Activated T-helper 1 cell treated with anti-CD3 and anti-CD28 coated beads, Interleukin-2, amount 50 U/mL, for 16 hours (primary cell): ENCODE data around the gene CIDEA.

Source experiments
- DNase-seq, 2 donors: peaks; one replicate each; pipeline ENCODE4 v3.0.0-alpha.2; 2020; ENCODE audit warnings: low read depth in 1 of 2, low spot score in 1 of 2

Gene CIDEA

DNA sequence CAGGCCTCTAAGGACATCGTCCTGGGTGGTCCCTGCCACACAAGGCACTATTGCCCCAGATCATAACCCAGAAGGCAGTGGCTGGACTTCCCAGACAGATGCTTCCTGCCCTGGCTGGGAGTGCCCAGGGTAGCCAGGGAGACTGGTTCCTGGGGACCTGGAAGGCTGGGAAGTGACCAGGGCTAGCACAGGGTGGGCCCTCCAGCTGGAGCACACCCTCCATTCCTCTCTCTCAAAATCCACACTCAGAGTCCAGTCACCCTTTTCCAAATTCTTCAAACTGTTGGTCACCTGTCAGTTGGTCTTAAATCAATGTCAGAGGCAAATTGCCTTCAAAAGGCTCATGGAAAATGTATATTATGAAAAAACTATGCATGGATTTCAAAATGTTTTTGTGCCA is 42.3 kb downstream of the CIDEA start:
- DNase-seq, result no peak

DNA sequence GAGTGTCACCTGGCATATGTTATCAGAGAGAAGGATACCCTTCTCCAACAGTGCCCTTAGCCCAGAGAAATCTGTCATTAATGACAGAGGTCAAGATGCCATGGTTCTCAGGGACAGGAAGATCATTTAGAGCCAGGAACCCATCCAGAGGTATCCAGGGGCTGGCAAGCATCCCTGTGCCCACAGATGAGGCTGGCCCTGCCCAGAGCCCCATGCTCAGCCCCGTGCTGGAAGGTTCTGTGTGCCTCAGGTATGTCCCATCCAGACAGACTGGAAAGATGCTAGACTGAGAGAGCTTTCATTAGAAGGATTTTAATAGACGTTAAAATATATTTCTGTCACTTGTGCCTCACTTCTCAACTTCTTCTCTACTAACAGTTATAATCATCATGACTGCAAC is 45.7 kb downstream of the CIDEA start:
- DNase-seq, result no peak

DNA sequence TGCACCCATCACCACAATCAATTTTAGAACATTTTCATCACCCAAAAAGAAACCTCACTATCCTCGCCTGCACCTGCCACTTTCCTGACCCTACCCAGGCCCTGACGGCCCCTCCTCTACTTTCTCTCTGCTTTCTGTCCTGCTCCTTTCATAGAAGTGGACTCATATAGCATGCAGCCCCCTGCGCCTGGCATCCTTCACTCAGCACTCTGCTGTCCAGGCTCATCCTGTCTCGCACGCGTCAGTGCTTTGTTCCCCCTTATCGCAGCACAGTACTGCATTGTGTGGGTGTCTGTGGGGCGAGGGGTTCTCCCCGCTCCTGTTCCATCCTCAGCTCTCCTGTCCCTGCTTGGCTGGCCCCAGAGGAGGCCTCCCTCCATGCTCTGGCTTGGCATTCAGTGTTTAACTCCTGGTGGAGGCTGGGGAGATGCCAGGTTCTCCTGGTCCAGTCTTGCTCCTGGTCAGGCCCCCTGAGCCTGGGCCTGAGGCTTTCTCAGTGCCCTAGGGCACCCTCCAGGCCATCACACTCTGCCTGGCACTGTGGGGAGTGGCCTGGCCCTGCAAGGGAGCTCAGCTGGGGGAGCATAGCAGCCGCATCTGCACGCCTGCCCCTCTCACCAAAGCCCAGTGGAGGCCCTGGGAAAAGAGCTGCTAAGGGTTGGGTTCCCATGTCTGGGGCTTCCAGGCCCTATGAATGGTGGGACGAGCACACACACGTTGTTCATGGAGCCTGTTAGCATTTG is 47.3 kb downstream of the CIDEA start:
- no peak for DNase-seq

DNA sequence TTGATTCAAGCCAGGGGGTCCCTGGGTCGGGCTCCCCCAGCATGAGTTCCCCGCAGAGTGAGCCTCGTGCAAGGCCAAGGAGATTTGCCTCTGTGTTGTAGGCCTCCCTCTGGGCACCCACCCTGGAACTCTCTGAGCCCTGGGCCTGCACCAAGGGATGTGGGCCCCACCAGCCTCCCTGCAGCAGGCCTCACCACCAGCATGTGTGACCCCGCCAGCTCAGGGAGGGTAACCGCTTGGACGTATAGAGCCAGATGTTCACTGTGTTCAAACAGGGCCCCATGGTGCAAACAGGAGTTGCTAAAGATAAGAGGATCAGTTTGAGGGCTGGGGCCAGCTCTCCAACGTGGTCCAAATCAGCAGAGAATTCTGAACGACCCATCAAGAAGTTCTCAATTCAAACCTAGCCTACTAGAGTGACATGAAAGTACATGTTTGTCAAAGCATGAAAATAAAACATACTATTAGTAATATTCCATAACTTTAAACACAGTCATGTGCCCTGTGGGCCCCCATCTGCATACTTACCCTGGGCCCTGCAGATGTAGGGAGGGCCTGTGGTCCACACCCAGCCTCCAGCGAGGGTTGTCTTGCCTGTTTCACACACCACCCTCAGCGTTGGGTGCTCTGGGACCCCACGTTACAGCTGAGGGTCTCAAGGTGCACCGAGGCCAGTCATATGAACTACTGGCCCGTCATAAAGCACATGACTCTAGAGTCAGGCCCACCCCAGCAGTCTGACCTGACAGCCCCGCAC is 48.4 kb downstream of the CIDEA start:
- DNase-seq, result no peak

DNA sequence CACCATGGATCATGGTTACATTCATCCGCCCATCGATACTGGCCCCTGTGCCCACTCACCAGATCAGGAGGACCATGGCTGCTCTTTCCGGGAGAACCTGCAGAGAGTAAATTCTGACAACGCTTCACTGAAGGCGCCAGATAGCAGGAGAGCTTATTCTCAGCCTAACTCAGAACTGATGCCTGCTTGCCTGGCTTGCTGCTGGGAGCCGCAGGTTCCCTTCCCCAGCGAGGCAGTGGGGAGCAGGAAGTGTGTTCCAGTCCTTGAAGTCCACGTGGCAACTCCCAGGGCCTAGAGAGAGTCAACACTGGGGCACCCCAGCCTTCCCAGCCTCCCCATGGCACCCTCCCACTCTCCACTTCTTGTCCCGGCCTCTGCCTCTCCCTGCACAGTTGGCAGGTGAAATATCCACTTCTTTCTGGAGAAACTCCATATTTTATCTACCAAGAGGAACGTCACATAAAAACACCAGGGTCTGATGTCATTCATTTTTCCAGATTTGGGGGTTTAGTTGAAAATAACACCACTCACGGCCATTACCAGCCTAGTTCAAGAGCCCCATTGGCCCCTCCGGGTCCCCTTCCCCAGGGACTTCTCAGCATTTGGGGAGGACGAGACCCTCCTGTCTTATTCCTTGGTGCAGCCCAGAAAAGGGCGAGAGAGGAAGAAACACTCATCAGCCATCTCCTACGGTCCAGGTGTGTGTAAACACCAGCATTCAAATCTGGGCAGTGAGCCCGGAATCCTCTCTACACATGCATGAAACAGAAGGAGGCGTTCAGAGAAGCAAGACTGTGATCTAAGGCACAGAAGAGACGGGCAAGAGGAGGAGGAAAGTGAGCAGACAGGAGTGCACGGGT is 50.4 kb downstream of the CIDEA start:
- DNase-seq, result no peak

DNA sequence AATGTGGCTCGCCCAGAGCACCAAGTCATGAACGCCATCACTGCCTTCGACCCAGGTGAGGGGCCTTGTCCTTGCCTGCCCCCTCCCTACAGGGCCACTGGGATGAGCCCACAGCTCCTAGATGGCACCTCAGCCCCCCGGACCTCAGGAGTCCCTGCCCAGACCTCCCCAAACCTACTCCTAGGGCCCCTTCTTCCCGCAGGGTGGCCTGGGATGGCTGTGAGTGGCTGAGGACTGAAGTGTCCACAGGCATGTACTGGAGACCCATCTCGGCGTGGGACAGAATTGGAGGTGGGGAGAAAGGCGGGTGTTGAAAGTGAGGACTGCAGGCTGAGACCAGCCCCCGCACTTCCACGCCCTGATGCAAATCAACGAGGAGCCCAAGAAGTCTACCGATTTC is 51.0 kb downstream of the CIDEA start:
- no peak for DNase-seq

DNA sequence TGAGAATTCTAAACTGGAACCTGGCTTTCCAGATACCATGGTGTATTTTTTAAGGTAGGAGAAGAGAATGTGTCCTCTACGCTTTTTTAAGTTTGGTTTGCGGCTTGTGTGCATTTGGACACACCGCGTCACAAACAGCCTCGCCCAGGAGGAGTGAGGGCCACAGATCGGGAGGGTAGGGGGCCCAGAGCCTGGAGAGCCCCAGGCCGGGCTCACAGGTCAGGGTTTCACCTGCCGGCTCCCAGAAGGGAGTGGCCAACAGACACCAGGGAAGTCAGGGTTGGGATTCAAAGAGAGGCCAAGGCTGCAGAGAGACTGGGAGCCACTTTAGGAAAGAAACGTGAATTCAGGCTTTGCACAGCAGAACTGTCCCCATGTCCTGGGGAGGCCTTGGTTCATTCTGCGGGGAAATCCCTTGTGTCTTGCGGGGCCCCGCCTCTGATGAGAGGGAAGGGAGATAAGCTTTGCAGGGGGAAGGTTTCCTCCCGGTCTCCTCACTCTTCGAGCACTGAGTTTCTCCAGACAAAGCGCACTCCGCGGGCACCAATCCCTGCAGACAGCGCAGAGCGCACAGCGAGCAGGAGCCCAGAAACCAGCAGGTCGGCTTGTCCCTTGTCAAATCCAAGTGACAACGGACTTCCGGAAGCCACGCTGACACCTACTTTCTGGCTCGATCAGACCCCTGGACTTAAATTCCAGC is 51.9 kb downstream of the CIDEA start:
- no peak for DNase-seq

DNA sequence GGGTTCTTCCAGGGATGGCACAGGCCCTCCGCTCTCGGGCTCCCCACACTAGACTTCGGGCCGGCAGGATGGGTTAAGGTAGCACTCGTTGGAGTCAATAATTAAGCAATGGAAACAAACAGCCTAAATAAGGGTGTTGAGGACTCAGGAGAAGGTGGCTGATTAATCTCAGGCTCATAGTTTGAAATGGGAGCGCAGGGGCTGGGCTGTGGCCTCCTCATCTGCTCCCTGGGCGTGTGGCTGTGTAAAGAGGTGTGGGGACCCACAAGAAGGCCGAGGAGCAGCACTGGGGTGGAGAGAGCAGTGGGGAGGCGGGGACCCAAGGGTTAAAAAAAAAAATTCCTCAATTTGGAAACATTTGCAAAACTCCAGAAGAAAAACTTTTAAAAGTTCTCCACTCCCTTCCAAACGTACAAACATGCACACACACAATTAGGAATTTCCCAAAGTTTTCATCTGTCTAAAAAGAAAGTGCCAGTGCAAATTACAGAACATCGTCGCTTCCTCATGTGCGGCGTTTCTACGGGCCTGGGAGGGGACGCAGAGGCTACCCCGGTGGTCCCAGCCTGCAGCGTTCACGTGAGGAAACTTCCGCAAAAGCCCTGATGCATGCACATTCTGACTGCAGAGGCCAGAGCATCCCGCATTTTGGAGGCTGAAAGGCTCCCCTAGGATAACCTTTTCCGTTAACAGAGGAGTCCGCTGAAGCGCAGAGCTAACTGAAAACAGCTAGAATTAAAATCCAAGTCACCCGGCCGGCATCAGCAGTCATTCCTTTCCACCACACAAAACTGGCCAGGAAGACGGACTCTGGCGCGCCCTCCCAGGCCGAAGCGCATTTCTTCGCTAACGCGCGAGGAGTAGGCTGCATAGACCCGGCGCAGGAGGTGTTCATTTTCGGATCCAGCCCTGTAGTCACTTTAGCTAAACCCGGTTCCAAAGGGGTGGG is 52.9 kb downstream of the CIDEA start:
- DNase-seq, result no peak

DNA sequence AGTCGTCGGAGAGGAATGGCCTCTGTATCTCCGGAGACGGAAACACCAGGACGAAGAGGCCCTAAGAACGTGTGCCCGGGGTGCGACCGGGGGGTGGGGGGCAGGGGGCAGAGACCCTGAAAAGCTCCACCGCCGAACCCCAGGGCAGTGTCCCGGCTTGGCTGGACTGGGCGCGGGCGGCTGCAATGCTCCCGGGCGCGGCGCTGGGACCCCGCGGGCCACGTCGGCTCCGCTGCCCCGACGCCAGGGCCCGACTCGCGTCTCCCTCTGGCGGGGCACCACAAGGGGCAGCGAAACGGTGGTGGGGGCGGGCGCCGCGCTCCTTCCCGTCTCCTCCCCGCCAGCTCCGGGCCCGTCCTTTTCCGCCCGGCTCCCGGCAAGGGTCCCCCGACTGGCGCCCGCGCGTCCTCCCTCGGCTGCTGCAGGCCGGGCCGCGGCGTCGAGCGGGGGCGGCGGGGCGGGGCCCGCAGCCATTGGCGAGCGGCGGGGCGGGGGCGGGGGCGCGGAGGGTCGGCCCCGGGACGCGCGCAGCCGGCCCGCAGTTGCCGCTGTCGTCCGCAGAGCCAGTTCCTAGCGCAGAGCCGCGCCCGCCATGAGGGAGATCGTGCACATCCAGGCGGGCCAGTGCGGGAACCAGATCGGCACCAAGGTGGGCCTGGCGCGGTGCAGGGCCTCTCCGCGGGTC is 53.7 kb downstream of the CIDEA start, which contains the start of gene TUBB6:
Gene TUBB6 (plus strand): TSS at position 541 of the 685 bp plus-strand sequence. CDS start 52 bp downstream, at position 593.
- DNase-seq, result no peak

DNA sequence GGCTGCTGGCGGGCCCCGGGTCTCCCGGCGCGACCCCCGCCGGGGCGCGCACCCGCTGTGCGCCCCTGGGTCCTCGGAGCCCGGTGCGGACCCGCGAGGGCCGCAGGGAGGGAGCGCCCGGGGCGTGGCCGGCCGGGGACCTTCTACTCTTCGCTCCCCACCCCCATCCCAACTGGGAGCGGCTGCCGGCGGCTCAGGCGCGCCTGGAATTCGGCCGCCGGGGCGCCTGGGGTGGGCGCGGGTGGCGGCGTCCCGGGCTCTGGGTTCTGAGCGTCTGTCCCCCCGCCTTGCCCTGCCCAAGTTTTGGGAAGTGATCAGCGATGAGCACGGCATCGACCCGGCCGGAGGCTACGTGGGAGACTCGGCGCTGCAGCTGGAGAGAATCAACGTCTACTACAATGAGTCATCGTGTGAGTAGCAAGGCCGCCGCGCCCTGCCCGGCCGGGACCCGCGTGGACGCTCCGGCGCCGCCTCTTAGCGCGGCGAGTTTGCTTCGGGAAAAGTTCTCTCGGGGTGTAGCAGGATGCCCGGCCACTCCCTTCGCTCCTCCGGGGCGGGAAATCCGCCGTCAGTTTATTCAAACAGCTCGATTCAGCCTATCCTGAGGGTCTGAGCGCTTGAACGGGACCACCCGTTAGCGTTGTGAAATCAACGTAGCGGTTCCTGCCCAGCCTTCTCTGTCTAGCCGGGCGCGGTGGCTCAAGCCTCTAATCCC is 54.4 kb downstream of the CIDEA start:
- no peak for DNase-seq

DNA sequence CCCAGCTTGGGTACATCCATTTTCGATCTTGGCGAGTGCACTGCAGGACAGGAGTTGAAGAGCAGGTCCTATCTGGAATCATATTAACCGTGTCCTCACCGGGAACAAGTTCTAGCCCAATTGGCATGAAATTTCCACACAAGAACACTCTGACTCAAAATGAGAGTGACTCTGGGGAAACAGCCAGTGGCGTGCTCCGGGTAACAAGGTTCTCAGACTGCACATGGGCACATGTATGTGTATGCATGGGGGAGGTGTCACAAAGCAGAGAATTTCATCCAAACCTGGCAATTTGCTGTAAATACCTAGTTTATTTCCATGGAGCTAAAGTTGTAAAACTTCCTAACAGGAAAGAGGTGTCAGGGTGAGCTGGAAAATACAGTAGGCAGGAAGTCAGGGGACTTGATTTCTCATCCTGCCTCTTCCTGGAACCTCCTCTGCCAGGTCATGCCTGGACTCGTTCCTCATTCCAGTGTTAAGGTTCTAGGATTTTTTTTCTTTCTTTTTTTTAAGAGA is 55.6 kb downstream of the CIDEA start:
- no peak for DNase-seq

DNA sequence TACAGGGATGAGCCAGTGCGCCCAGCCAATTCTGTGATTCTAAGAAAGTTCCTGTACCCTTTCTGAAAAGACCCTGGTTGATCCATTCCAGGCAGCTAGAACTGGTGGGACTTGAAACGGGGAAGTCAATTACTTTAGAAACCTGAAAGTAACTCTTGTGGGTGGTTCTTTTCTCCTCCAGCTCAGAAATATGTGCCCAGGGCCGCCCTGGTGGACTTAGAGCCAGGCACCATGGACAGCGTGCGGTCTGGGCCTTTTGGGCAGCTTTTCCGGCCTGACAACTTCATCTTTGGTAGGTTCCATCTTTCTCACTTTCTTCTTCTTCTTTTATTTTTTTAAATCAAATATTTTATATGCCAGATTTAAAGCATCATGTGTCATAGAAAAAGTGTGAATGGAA is 56.6 kb downstream of the CIDEA start:
- no peak for DNase-seq

DNA sequence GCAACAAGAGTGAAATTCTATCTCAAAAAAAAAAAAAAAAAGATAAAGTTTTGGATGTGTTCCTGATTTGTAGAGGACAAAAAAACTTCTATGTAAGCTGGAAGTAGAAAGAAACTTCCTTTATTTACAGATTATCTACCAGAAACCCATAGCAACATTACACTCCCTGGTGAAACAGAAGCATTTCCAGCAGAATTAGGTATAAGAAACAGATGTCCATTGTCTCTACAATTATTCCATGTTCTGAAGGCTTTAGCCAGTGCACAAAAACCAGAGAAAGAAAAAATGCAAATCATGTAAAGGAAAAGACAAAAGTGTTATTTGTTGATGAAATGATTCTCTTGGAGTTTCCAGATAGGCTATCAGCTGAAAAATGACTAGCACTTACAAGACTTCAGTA is 58.8 kb downstream of the CIDEA start:
- DNase-seq, result no peak

DNA sequence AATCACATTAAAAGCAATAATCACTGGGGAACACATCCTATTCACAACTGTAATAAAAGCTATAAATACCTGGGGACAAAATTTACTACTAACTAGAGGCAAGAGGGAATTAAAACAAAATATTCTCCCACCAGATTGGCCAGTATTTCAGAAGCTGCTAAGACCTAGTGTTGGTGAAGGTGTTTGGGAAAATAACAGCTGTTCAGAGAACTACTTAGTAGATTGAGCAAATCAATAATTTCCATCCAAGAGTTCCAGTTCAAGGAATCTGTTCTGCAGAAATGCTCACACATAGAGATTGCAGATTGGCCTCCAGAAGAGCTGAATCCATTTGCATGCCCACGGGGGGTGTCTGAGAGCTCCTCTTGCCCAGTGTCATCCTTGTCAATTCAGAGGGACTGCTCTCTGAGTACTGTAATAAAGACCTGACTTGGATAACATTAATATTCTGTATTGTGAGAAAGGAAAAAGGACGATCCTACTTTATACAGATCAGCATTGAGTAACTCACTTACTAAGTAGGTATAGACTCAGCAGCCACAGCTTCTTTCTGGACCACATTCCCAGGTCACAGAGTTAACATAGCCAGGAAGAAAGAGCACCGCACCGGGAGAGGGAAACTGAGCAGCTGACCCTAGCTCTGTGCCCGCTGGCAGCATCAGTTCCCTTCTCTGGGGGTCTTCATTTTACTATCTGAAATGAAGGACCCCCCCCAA is 59.5 kb downstream of the CIDEA start:
- DNase-seq, result no peak

DNA sequence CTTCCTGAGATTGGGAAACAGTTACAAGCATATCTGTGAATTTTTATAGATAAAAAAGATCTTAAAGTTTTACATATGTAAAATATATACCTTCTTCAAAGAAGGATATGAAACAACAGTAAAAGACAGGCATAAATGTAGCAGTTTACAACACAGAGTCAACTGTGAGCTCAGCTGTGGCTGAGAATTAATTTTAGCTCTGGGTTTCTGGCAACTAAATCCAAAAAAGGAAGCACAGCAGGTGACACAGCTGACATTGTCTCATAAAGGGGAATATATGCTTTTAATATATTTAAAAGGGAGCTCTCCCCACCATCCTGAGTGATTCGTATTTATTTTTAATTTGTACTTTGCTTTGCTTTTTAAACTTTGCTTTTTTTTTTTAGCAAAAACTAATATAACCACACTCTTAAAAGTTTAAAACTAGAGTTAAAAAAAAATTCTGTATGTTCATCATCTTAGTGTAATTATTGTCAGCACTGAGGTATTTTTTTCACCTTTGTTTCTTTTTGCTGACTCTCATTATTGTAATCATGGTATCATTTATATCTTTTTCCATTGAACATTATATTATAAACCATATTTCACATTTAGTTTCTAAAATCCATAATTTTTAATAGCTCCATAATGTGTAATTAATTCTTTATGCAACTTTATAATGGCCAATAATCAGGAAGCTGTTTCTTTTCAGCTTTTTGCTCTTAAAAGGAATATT is 60.6 kb downstream of the CIDEA start:
- DNase-seq, result no peak

DNA sequence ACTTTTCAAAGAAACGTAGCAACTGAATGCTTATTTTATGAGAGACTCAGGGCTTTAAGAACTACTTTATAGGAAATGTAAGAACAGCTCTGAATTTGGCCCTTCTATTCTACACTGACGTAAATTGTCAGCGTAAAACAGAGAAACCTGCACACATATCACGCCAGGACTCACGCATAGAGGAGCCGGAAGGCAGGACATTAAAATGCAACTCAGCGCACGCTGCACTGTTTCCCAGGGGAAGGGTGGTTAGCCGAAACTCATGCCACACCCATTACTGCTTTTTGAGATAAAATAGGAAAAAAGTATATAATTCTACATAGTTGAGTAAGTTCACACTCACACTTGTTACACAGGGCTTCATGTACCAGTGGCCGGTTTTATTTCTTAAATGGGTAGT is 61.3 kb downstream of the CIDEA start:
- DNase-seq, result no peak

DNA sequence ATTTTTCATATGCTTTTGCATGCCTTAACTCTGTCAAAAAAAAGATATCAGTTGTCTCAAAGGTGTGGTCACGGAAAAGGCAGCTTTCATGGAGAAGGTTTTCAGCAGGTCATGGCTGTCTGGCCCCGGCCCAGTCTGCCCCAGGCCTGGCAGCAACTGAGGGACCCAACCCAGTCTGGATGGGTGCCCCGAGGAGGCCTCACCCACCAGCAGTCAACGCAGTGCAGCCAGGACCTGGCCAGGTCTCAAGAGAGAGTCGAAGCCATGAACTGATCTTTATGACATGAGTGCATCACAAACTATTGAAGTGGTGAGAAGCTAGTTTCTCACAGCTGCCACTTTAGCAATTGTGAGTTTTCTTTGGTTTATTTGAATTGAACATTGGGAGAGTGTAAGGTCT is 61.8 kb downstream of the CIDEA start:
- no peak for DNase-seq
